GM21737 (cell line): ENCODE measurements around the gene TMEM63A.

ENCODE experiments used
- ATAC-seq: cut with Tn5 transposase; IDR thresholded peaks from one replicate; pipeline ENCODE4 v1.9.1; 2021; ENCODE audit warnings: mild to moderate bottlenecking, moderate library complexity; ENCODE audit not compliant: unreplicated experiment

Gene TMEM63A

GRCh38 chr1:225868631-225869330, 13.4 kb downstream of the TMEM63A start:
- no peak for ATAC-seq

GRCh38 chr1:225866981-225867380, 15.2 kb downstream of the TMEM63A start:
- no peak for ATAC-seq

- ATAC-seq, result no peak
Observed at GRCh38 chr1:225866061-225866837, 15.9 kb downstream of the TMEM63A start.

GRCh38 chr1:225865514-225865913, 16.7 kb downstream of the TMEM63A start:
- ATAC-seq, result no peak

- no peak for ATAC-seq
Observed at GRCh38 chr1:225863167-225863566, 19.0 kb downstream of the TMEM63A start.

GRCh38 chr1:225862581-225862950, 19.6 kb downstream of the TMEM63A start:
- no peak for ATAC-seq

- no peak for ATAC-seq
Observed at GRCh38 chr1:225861834-225862580, 20.2 kb downstream of the TMEM63A start.

GRCh38 chr1:225860876-225861441, 21.2 kb downstream of the TMEM63A start:
- ATAC-seq, result no peak

GRCh38 chr1:225860107-225860506, 22.1 kb downstream of the TMEM63A start:
- ATAC-seq, result no peak

- no peak for ATAC-seq
Observed at GRCh38 chr1:225859151-225859550, 23.0 kb downstream of the TMEM63A start.

GRCh38 chr1:225857256-225857655, 24.9 kb downstream of the TMEM63A start:
- no peak for ATAC-seq

GRCh38 chr1:225855503-225856300, 26.5 kb downstream of the TMEM63A start:
- no peak for ATAC-seq

GRCh38 chr1:225853441-225853840, 28.7 kb downstream of the TMEM63A start:
- ATAC-seq, result no peak

- ATAC-seq, result no peak
Observed at GRCh38 chr1:225852413-225853124, 29.6 kb downstream of the TMEM63A start.

- peak; percentile 43 for ATAC-seq
Observed at GRCh38 chr1:225851805-225852204, 30.4 kb downstream of the TMEM63A start.

GRCh38 chr1:225850370-225850769, 31.8 kb downstream of the TMEM63A start:
- ATAC-seq, result no peak

GRCh38 chr1:225849925-225850324, 32.3 kb downstream of the TMEM63A start:
- no peak for ATAC-seq

GRCh38 chr1:225848030-225848955, 33.9 kb downstream of the TMEM63A start:
- ATAC-seq, result peak; percentile 63

- peak; percentile 3 for ATAC-seq
Observed at GRCh38 chr1:225847610-225848009, 34.6 kb downstream of the TMEM63A start.
